Type B pancreatic cell (in vitro differentiated cells): ENCODE measurements around the gene RAPGEF4. TPM values are rescaled to one million over a fixed set of nuclear protein-coding genes. Genes with fewer than 3 reads are reported as not detected.

ENCODE experiments used
- DNase-seq: peaks from one replicate; pipeline ENCODE4 v3.0.0; 2021; ENCODE audit warnings: mixed read lengths; ENCODE audit not compliant: unreplicated experiment; ENCODE audit errors: extremely low spot score
- H3K27ac Mint-ChIP-seq: 2 replicates; pipeline ENCODE4 v1.8.0; 2021; ENCODE audit warnings: mild to moderate bottlenecking, mixed read lengths
- H3K27me3 Mint-ChIP-seq: 2 replicates; pipeline ENCODE4 v1.8.0; 2021; ENCODE audit warnings: mixed read lengths
- H3K36me3 Mint-ChIP-seq: 2 replicates; pipeline ENCODE4 v1.8.0; 2021; ENCODE audit warnings: mixed read lengths
- H3K4me1 Mint-ChIP-seq: one replicate; pipeline ENCODE4 v1.8.0; 2021; ENCODE audit warnings: mixed read lengths; ENCODE audit not compliant: unreplicated experiment
- H3K4me3 Mint-ChIP-seq: 2 replicates; pipeline ENCODE4 v1.8.0; 2021; ENCODE audit warnings: mild to moderate bottlenecking, mixed read lengths
- H3K9me3 Mint-ChIP-seq: 2 replicates; pipeline ENCODE4 v1.8.0; 2021; ENCODE audit warnings: mixed read lengths
- CTCF ChIP-seq: fragments of 200-600 bp; sonication (generic); conservative IDR thresholded peaks from 2 replicates; pipeline ENCODE4 v1.5.0; 2021; ENCODE audit warnings: antibody characterized with exemption, mild to moderate bottlenecking
- total RNA-seq: library from RNA; stranded (reverse); gene quantifications from 2 replicates; pipeline ENCODE4 v1.2.1, GENCODE V29; 2021; ENCODE audit warnings: low replicate concordance

Gene RAPGEF4
- total RNA-seq, 1 donor from 2014 or later, result 4.3 TPM

- no peaks in the 10 kb centered on the region for H3K36me3 Mint-ChIP-seq
- no peak for DNase-seq
- H3K9me3 Mint-ChIP-seq, result peaks cover 4% of the 10 kb centered on the region
- no peaks in the 10 kb centered on the region for H3K27me3 Mint-ChIP-seq
- H3K4me3 Mint-ChIP-seq, result peak overlapping the region; percentile 65
- peak overlapping the region; percentile 62 for H3K27ac Mint-ChIP-seq
- H3K4me1 Mint-ChIP-seq, result peaks cover 8% of the 10 kb centered on the region
- TF ChIP-seq CTCF, result no peak
These were observed 267.3 kb downstream of the RAPGEF4 start for GRCh38 chr2:173002751-173003541.

GRCh38 chr2:173008786-173009185 is 273.1 kb downstream of the RAPGEF4 start:
- no peaks in the 10 kb centered on the region for H3K9me3 Mint-ChIP-seq
- no peak for TF ChIP-seq CTCF
- no peak overlapping the region for H3K4me3 Mint-ChIP-seq
- DNase-seq, result no peak
- no peaks in the 10 kb centered on the region for H3K4me1 Mint-ChIP-seq
- H3K36me3 Mint-ChIP-seq, result no peaks in the 10 kb centered on the region
- H3K27me3 Mint-ChIP-seq, result no peaks in the 10 kb centered on the region
- H3K27ac Mint-ChIP-seq, result no peak overlapping the region

- Mint-ChIP-seq H3K27me3 (no peaks in the 10 kb centered on the region), H3K4me3 (no peak overlapping the region), H3K27ac (no peak overlapping the region), H3K4me1 (no peaks in the 10 kb centered on the region), H3K36me3 (no peaks in the 10 kb centered on the region), H3K9me3 (no peaks in the 10 kb centered on the region)
- no peak for DNase-seq
- TF ChIP-seq CTCF, result no peak
These were observed 274.6 kb downstream of the RAPGEF4 start for GRCh38 chr2:173010233-173010632.

GRCh38 chr2:173016451-173016850 is 280.8 kb downstream of the RAPGEF4 start:
- H3K27me3 Mint-ChIP-seq, result no peaks in the 10 kb centered on the region
- H3K27ac Mint-ChIP-seq, result no peak overlapping the region
- no peak overlapping the region for H3K4me3 Mint-ChIP-seq
- H3K9me3 Mint-ChIP-seq, result no peaks in the 10 kb centered on the region
- H3K36me3 Mint-ChIP-seq, result no peaks in the 10 kb centered on the region
- TF ChIP-seq CTCF, result no peak
- no peaks in the 10 kb centered on the region for H3K4me1 Mint-ChIP-seq
- DNase-seq, result no peak

- Mint-ChIP-seq H3K4me1 (no peaks in the 10 kb centered on the region), H3K27ac (no peak overlapping the region), H3K9me3 (no peaks in the 10 kb centered on the region), H3K27me3 (no peaks in the 10 kb centered on the region), H3K4me3 (no peak overlapping the region), H3K36me3 (no peaks in the 10 kb centered on the region)
- TF ChIP-seq CTCF, result no peak
- DNase-seq, result no peak
These were observed 282.2 kb downstream of the RAPGEF4 start for GRCh38 chr2:173017646-173018420.
